Measurements from ENCODE around the gene TTLL6.
A peak's percentile ranks its signal among the peaks of the same experiment; 100 is the strongest.

TTLL6 gene

DNA sequence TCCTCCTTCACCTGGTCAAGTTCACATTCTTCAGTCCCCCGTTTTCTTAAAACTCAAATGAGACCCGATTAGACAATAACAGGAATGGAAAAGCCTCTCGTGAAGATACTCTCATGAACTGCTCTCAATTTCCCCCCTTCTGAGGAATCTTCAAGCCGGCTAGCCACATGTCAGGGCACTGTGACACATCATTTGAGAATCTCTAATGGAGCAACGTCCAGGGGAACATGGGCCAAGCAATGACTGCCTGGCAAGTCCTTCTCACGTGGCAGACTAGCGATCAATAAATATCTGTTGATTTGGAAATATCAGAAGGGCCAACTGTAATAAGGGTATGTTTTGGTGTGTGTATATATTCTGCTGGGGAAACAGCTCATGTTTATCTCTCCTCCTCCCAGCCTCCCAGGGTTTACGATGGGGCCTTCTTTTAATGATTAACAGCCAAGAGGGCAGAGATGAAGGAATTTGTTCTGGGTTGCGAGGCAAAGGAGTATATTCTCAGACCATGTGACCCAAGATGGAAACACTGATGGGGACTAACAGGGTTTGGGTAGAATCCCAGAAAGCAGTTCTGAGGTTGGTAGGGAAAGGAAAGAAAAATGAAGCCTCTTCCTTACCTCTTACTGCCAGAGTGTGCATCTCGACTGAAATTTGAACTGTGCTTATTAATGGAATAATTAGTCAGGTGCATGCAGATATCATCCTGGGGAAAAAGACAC lies 21.4 kb downstream of the TTLL6 start:
- peak; percentile 24 for DNase-seq (ENCODE audit: extremely low read depth, low read depth)
- TF ChIP-seq, protein P1, sequence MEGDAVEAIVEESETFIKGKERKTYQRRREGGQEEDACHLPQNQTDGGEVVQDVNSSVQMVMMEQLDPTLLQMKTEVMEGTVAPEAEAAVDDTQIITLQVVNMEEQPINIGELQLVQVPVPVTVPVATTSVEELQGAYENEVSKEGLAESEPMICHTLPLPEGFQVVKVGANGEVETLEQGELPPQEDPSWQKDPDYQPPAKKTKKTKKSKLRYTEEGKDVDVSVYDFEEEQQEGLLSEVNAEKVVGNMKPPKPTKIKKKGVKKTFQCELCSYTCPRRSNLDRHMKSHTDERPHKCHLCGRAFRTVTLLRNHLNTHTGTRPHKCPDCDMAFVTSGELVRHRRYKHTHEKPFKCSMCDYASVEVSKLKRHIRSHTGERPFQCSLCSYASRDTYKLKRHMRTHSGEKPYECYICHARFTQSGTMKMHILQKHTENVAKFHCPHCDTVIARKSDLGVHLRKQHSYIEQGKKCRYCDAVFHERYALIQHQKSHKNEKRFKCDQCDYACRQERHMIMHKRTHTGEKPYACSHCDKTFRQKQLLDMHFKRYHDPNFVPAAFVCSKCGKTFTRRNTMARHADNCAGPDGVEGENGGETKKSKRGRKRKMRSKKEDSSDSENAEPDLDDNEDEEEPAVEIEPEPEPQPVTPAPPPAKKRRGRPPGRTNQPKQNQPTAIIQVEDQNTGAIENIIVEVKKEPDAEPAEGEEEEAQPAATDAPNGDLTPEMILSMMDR (IDR thresholded peaks at IDR 0.05; ENCODE audit: low read depth, low read length), result no peak

DNA sequence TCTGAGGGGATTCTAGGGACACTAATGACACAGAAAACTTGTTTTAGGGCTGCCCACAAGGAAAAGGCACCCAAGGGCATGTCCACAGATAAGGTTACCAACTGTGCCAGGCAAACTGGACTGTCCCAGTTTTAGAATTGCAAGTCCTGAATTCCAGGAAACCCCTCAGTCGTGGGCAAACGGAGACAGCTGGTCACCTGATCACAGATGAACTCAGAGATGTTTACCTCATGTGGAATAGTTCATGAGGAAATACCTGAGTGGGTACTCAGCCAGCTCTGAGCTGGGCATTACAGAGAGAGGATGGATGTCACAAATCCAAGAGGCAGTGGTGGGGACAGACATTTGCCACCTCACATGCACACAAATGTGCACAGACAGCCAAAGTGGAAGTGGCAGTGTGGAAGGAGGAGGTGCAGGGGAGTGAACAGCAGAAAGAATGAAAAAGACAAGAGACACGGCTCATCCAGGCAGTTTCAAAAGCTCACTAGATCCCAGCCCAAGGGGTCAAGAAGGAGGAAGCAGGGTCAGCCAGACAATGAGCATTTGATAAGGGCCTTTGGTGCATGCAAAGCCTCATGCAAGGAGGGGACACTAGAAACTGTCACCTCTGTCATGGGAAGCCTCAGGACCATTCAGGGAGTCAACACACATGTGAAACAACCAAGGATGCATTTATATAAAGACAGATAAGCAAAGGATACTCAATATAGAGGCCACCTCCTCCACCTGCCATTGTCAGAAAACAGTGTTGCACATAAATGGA lies 24.8 kb downstream of the TTLL6 start:
- TF ChIP-seq, protein P1 (IDR thresholded peaks at IDR 0.05; ENCODE audit: low read depth, low read length), result no peak
- no peak for DNase-seq (ENCODE audit: extremely low read depth, low read depth)

DNA sequence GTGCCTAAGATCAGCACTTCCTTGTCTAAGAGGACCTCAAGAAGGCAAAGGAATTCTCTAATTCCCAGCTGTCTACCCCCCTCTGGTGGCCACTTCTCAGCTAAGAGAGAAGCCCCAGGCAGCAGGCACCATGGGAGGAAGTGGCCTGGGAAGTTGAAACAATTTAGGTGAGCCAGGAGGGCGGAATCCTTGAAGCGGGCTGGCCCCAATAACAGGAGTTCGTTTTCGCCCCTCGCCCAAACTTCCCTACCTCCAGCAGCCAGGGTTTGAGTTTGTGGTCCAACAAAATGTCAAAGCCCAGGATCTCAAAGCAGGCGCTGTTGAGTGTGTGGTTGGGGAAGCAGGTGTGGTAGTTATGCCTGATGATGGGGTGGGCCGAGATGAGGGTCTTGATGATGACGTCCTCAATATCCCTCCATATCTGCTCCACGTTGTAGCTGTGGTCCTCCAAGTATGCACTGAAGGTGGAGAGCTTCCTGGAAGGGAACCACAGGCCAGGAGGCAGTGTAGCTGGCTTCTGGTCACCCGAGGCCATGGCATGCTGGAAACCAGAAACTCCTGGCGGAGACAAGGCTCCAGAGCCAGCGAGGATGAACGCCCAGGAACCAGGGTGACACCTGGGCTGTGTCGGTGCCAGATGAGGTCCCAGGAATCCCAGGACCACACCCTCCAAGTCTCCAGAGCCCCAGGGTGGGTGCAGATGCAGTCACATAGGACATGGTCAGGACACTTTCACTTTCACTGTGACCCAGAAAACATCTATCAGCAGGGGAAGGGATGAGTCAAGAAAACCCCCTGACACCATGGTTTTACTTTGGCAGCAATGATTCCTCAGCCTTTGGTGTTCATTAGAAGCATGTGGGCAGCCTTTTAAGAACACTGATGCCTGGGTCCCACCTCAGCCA lies 25.6 kb downstream of the TTLL6 start:
- TF ChIP-seq, protein P1 (IDR thresholded peaks at IDR 0.05; ENCODE audit: low read depth, low read length), result peak; percentile 90
- DNase-seq (ENCODE audit: extremely low read depth, low read depth), result peak; percentile 68

DNA sequence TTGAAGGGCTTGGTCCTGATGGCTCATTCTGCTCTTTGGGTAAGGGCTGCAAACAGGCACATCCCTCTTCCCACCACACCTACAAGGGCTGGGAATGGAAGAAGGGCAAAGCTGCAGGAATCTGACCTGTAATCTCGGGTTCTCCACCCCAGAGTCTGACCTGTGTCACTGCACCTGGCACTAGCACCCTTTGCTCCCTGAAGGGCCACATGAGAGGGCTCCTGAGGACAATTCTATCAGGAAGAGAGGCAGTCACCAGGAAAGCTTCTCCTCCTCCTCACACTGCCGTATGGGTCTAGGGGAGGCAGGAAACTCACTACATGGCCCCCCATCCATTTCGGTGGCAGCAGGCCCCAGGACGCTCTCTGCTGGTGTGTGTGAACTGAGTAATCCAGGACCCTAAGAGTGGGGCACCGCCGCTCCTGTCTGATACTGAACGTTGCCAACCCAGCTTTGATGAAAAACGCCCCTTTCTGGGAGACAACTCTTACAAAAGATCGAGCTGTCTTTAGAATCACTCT lies 26.4 kb downstream of the TTLL6 start:
- DNase-seq (ENCODE audit: extremely low read depth, low read depth), result no peak
- TF ChIP-seq, protein P1 (IDR thresholded peaks at IDR 0.05; ENCODE audit: low read depth, low read length), result no peak

DNA sequence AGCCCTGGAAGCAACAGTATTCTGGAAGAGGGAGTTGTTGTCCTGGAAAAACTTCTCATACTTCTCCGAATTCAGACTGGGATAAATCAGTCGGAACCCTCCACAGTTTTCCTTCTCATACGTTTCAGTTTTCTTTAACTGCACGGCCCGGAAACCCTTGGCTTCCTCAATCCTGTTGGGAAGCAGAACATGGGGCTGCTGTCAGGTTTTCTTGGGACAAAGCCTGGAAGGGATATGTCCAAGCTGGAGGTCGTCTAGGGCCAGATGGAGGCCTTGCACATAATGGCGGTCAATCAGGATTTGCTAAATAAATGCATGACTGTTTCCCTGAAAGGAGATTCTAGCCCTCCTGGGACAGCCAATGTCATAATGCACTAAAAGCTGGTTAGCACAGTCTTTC lies 29.2 kb downstream of the TTLL6 start:
- TF ChIP-seq, protein P1 (IDR thresholded peaks at IDR 0.05; ENCODE audit: low read depth, low read length), result no peak
- DNase-seq (ENCODE audit: extremely low read depth, low read depth), result no peak

DNA sequence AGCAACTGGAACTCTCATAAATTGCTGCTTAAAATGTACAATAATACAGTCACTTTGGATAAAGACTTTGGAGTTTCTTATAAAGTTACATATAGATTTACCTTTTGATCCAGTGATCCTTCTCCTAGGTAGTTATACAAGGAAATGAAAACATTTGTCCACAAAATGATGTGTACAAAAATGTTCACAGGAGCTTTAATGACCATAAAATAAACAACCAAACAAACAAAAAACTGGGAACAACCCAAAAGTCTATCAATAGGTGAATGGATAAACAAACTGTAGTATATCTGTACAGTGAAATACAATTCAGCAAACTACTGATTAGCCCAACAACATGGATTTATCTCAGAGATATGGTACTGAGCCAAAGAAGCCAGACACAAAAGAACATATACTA lies 37.6 kb downstream of the TTLL6 start:
- TF ChIP-seq, protein P1 (IDR thresholded peaks at IDR 0.05; ENCODE audit: low read depth, low read length), result no peak
- no peak for DNase-seq (ENCODE audit: extremely low read depth, low read depth)

Measured in AG09319 (cell line).